ENCODE measurements around the gene TBX1.

- TF ChIP-seq CTCF (IDR thresholded peaks at IDR 0.05) (no peak), POLR2A (IDR thresholded peaks at IDR 0.05) (no peak)
These were observed 31.3 kb downstream of the TBX1 start for GRCh38 chr22:19791894-19792293.

Data from prostate gland (tissue), 2 donors.